MM.1S (cell line): ENCODE data around the gene RIMKLA.

Experiments used
- DNase-seq: peaks from one replicate; pipeline ENCODE4 v3.0.0-alpha.2; 2015
- H2AFZ ChIP-seq: fragments of 300-600 bp; sonication (generic); 2 replicates; pipeline ENCODE4 v1.6.0; 2016; ENCODE audit warnings: antibody characterized with exemption, low read length
- H3F3A ChIP-seq: fragments of 300-600 bp; sonication (generic); 2 replicates; pipeline ENCODE4 v1.6.1; 2016; ENCODE audit warnings: mild to moderate bottlenecking, antibody characterized with exemption, low read length, moderate library complexity, mixed read lengths; ENCODE audit not compliant: insufficient read depth
- H3K27ac ChIP-seq: fragments of 300-600 bp; sonication (generic); 2 replicates; pipeline ENCODE4 v1.5.1; 2016; ENCODE audit warnings: mild to moderate bottlenecking, low read length
- H3K27me3 ChIP-seq: fragments of 300-600 bp; sonication (generic); replicated peaks from 2 replicates; pipeline ENCODE4 v1.6.0; 2016; ENCODE audit warnings: low read length; ENCODE audit not compliant: insufficient read depth
- H3K36me3 ChIP-seq: fragments of 300-600 bp; sonication (generic); replicated peaks from 2 replicates; pipeline ENCODE4 v1.6.1; 2016; ENCODE audit warnings: mild to moderate bottlenecking, low read length, mixed read lengths; ENCODE audit not compliant: insufficient read depth
- H3K4me1 ChIP-seq: fragments of 300-600 bp; sonication (generic); 2 replicates; pipeline ENCODE4 v1.6.1; 2016; ENCODE audit warnings: low read length, mixed read lengths
- H3K4me2 ChIP-seq: fragments of 300-600 bp; sonication (generic); 2 replicates; pipeline ENCODE4 v1.6.0; 2016; ENCODE audit warnings: low read depth, low read length
- H3K4me3 ChIP-seq: fragments of 300-600 bp; sonication (generic); 2 replicates; pipeline ENCODE4 v1.5.1; 2016; ENCODE audit warnings: low read length, mixed read lengths
- H3K79me2 ChIP-seq: fragments of 300-600 bp; sonication (generic); 2 replicates; pipeline ENCODE4 v1.6.1; 2016; ENCODE audit warnings: mixed run types, low read length, mixed read lengths
- H3K9ac ChIP-seq: fragments of 300-600 bp; sonication (generic); 2 replicates; pipeline ENCODE4 v1.6.1; 2016; ENCODE audit warnings: low read length, mixed read lengths
- H3K9me2 ChIP-seq: fragments of 300-600 bp; sonication (generic); replicated peaks from 2 replicates; pipeline ENCODE4 v1.6.1; 2016; ENCODE audit warnings: mild to moderate bottlenecking, low read length, mixed read lengths; ENCODE audit not compliant: insufficient read depth
- H3K9me3 ChIP-seq: fragments of 300-600 bp; sonication (generic); replicated peaks from 2 replicates; pipeline ENCODE4 v1.6.1; 2016; ENCODE audit warnings: mild to moderate bottlenecking, low read length, mixed read lengths; ENCODE audit not compliant: insufficient read depth
- H4K20me1 ChIP-seq: fragments of 300-600 bp; sonication (generic); 2 replicates; pipeline ENCODE4 v1.6.1; 2016; ENCODE audit warnings: mild to moderate bottlenecking, low read length, moderate library complexity, mixed read lengths; ENCODE audit not compliant: insufficient read depth
- CTCF ChIP-seq: fragments of 300-600 bp; sonication (generic); IDR thresholded peaks from 2 replicates; pipeline ENCODE4 v1.5.1; 2016; ENCODE audit warnings: antibody characterized with exemption, low read length, mixed read lengths
- EZH2 ChIP-seq: fragments of 300-600 bp; sonication (generic); optimal IDR thresholded peaks from 2 replicates; pipeline ENCODE3; 2017; ENCODE audit warnings: low read depth, mild to moderate bottlenecking, antibody characterized with exemption, low read length, mixed read lengths
- EZH2phosphoT487 ChIP-seq: fragments of 300-600 bp; sonication (generic); IDR thresholded peaks from 2 replicates; pipeline ENCODE4 v1.6.1; 2018; ENCODE audit warnings: antibody characterized with exemption, low read length

The RIMKLA gene

DNA sequence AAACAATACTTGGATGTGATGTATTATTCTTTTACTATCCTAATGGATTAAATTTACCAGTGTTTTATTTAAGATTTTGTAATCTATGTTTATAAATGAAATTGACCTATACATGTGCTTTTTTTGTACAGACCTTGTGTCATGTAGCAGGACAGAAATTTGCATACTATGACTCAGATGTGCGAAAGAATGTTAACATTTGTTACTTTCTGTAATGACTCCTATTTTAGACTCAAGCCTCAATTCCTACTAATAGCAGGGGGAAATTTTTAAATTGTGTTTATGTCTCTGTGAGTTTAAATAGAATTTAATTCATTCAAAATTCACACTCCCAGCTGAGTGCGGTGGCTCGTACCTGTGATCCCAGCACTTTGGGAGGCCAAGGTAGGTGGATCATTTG is 21.8 kb upstream of the RIMKLA start:
- Histone ChIP-seq H3K4me1 (peaks cover 5% of the 10 kb centered on the region; the same call in 1 of the 2 replicates), H3K9ac (no peak overlapping the region), H3K27ac (no peak overlapping the region), H3K79me2 (no peaks in the 10 kb centered on the region), H4K20me1 (no peaks in the 10 kb centered on the region), H3K9me2 (no peaks in the 10 kb centered on the region), H3F3A (no peaks in the 10 kb centered on the region), H2AFZ (no peak overlapping the region), H3K27me3 (no peaks in the 10 kb centered on the region), H3K4me2 (no peak overlapping the region), H3K4me3 (no peak overlapping the region), H3K36me3 (no peaks in the 10 kb centered on the region), H3K9me3 (no peaks in the 10 kb centered on the region)
- DNase-seq = no peak
- TF ChIP-seq EZH2phosphoT487 = no peak
- no peak for TF ChIP-seq EZH2
- no peak for TF ChIP-seq CTCF

DNA sequence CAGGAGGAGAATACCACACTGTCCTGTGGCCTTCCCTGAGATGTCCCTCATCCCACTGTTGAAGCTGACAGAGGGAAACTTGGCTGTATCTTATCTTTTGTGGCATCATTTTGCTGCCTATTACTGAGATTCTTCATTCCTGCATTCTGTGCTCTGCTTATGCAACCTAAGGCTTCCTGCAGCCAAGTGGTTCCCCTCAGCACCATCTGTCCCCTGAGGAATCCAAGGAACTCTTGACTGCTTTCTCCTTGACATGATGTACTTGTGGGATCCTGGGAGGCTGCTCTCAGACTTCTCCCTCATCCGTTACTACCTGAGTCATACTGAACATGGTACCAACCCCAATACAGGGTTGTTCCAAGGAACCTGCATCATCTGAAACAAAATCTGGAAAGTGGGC is 21.1 kb upstream of the RIMKLA start:
- no peaks in the 10 kb centered on the region for H3K9me3 ChIP-seq
- peaks cover 5% of the 10 kb centered on the region; the same call in 1 of the 2 replicates for H3K4me1 ChIP-seq
- H3K9me2 ChIP-seq = no peaks in the 10 kb centered on the region
- no peak for DNase-seq
- no peak overlapping the region for H3K4me2 ChIP-seq
- TF ChIP-seq EZH2phosphoT487 = no peak
- no peak for TF ChIP-seq EZH2
- no peak for TF ChIP-seq CTCF
- H3F3A ChIP-seq = no peaks in the 10 kb centered on the region
- H2AFZ ChIP-seq = no peak overlapping the region
- H3K4me3 ChIP-seq = no peak overlapping the region
- H4K20me1 ChIP-seq = no peaks in the 10 kb centered on the region
- no peak overlapping the region for H3K9ac ChIP-seq
- H3K27ac ChIP-seq = no peak overlapping the region
- H3K79me2 ChIP-seq = no peaks in the 10 kb centered on the region
- no peaks in the 10 kb centered on the region for H3K36me3 ChIP-seq
- no peaks in the 10 kb centered on the region for H3K27me3 ChIP-seq

- Histone ChIP-seq H2AFZ (no peak overlapping the region), H3K9me3 (no peaks in the 10 kb centered on the region)
Measured at GRCh38 chr1:42364089-42364488, 16.5 kb upstream of the RIMKLA start.

More at GRCh38 chr1:42364089-42364488, 16.5 kb upstream of the RIMKLA start:
- no peaks in the 10 kb centered on the region for H3K27me3 ChIP-seq
- H3K9ac ChIP-seq = no peak overlapping the region
- no peak for DNase-seq
- H3K4me2 ChIP-seq = no peak overlapping the region
- no peak overlapping the region for H3K4me3 ChIP-seq
- no peaks in the 10 kb centered on the region for H3K9me2 ChIP-seq
- no peaks in the 10 kb centered on the region for H4K20me1 ChIP-seq
- no peaks in the 10 kb centered on the region for H3K36me3 ChIP-seq
- no peaks in the 10 kb centered on the region for H3K79me2 ChIP-seq
- H3F3A ChIP-seq = no peaks in the 10 kb centered on the region
- no peak for TF ChIP-seq EZH2
- TF ChIP-seq EZH2phosphoT487 = no peak
- no peak for TF ChIP-seq CTCF
- H3K4me1 ChIP-seq = no peaks in the 10 kb centered on the region
- H3K27ac ChIP-seq = no peak overlapping the region
